DND-41 (cell line): ENCODE results near the gene PTPN21.

Source experiments
- EZH2 ChIP-seq: IDR thresholded peaks from 3 replicates; pipeline ENCODE4 v1.6.1; 2012; ENCODE audit warnings: borderline replicate concordance, low read depth, mild to moderate bottlenecking, moderate library complexity, low read length, inconsistent platforms; ENCODE audit not compliant: severe bottlenecking
- TF ChIP-seq, protein P1 (sequence below): IDR thresholded peaks from 2 replicates; pipeline ENCODE4 v1.5.1; 2012; ENCODE audit warnings: borderline replicate concordance, low read length, moderate library complexity, mild to moderate bottlenecking; ENCODE audit not compliant: poor library complexity, severe bottlenecking; ENCODE audit errors: extremely low read depth

DNA sequence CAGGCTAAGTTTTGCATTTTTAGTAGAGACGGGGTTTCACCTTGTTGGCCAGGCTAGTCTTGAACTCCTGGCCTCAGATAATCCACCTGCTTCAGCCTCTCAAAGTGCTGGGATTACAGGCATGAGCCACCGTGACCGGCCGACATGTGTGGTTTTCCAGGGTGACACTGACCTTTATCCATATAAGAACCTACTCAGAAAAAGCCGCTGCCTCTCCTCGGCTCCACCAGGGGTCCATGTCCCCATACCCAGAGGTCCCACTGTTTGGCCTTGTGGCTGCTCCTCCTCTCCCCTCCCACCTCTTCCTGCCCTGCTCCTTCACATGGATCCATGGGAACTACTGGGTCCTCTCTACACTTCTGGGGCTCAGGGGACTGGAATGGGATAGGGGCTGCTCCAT is 64.6 kb downstream of the PTPN21 start:
- TF ChIP-seq, protein P1, sequence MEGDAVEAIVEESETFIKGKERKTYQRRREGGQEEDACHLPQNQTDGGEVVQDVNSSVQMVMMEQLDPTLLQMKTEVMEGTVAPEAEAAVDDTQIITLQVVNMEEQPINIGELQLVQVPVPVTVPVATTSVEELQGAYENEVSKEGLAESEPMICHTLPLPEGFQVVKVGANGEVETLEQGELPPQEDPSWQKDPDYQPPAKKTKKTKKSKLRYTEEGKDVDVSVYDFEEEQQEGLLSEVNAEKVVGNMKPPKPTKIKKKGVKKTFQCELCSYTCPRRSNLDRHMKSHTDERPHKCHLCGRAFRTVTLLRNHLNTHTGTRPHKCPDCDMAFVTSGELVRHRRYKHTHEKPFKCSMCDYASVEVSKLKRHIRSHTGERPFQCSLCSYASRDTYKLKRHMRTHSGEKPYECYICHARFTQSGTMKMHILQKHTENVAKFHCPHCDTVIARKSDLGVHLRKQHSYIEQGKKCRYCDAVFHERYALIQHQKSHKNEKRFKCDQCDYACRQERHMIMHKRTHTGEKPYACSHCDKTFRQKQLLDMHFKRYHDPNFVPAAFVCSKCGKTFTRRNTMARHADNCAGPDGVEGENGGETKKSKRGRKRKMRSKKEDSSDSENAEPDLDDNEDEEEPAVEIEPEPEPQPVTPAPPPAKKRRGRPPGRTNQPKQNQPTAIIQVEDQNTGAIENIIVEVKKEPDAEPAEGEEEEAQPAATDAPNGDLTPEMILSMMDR: no peak
- no peak for TF ChIP-seq EZH2
